ENCODE results near the gene NOSTRIN.
A peak's percentile ranks its signal among the peaks of the same experiment; 100 is the strongest.
"Not testable (repeated sequence)": the region's sequence is repeated elsewhere in the genome, so short reads cannot be mapped to it uniquely, and the experiment has no call there.

The NOSTRIN gene, protein sequence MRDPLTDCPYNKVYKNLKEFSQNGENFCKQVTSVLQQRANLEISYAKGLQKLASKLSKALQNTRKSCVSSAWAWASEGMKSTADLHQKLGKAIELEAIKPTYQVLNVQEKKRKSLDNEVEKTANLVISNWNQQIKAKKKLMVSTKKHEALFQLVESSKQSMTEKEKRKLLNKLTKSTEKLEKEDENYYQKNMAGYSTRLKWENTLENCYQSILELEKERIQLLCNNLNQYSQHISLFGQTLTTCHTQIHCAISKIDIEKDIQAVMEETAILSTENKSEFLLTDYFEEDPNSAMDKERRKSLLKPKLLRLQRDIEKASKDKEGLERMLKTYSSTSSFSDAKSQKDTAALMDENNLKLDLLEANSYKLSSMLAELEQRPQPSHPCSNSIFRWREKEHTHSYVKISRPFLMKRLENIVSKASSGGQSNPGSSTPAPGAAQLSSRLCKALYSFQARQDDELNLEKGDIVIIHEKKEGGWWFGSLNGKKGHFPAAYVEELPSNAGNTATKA

DNA sequence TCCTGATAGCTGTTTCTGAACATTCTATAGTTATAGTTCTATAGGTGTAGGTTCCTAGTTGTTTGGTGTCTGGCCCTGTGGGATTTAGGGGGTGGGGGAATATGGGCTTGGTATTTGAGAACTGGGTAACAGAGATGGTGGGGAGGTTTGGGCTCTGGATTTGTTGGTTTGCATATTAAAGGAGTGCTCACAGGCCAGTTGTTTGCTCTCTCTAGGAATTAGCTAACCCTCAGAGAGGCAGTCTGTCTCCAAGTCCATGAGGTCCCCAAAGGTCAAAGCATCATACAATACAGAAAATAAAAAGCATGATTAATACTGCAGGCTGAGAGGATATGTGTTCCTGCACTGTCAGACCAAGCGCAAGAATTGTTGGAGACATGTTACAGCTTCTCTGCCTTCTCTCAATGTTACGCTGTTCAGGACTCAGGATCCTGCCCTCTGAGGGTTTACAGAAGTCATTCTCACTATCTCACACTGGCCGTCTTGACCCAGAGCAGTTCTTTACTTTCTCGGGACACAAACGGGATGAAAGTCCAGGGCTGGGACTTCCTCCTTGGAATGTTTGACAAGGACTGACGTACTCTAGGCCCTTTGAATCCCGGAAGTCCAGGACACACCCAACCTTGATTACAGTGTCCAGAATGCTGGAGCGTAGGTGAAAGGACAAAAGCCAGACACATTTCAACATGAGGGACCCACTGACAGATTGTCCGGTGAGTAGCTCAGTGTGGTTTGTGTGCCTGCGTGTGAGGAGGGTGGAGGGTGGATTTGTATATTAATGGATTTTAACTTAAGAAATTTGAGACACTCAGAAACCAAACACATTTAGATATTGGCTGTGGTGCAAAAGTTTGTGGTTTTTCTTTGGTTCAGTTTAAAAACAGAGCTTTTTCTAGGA is at the start of gene NOSTRIN:
Gene NOSTRIN, plus strand, starts transcription at position 677 of the 898 bp plus-strand sequence. Its CDS starts 10 bp downstream, at position 687.
- no peak for DNase-seq (ENCODE audit: low spot score)

DNA sequence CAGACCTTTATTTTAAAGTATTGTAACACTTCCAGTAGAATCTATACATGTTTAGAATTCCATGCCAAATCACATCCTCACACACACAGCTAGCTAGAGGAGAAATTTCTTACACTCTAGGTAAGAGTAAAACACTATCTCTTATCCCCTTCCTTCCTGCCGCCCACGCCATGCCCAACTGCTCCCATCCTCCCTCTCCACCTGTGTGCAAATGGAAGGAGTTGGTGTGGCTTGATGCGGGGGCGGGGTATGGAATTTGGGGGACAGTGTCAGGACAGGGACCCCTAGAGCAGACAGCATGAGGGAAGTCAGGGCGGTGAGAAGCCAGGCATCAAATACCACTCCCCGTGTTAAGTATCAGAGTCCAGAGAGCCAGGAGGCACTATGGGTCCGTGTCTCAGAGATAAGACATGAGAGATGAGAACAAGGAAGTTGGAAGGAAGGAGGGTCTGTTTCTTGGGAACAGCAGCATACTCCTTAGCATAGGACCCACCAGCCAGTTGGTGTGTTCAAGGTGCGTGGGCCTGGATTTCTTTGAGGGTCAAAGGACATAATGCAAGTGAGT is 48.6 kb upstream of the NOSTRIN start:
- DNase-seq (ENCODE audit: low spot score) = no peak

DNA sequence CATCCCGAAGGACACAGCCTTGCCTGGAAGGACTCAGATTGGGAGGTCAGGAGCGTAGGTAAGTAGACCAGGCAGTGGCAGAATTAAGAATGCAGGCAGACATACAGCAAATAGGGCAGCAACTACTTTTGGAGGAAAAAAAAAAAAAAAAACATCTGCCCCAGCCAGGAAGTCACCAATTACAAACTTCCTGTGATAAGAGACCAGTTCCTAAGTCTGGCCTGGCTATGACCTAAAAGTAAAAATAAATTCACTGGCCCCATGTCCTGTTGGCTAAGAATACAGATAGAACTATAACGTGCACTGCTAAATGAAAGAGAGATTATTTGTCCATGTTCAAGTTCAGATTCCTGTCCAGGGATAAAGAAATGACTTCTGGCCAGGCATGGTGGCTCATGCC is 45.2 kb upstream of the NOSTRIN start:
- no peak for DNase-seq (ENCODE audit: low spot score)

DNA sequence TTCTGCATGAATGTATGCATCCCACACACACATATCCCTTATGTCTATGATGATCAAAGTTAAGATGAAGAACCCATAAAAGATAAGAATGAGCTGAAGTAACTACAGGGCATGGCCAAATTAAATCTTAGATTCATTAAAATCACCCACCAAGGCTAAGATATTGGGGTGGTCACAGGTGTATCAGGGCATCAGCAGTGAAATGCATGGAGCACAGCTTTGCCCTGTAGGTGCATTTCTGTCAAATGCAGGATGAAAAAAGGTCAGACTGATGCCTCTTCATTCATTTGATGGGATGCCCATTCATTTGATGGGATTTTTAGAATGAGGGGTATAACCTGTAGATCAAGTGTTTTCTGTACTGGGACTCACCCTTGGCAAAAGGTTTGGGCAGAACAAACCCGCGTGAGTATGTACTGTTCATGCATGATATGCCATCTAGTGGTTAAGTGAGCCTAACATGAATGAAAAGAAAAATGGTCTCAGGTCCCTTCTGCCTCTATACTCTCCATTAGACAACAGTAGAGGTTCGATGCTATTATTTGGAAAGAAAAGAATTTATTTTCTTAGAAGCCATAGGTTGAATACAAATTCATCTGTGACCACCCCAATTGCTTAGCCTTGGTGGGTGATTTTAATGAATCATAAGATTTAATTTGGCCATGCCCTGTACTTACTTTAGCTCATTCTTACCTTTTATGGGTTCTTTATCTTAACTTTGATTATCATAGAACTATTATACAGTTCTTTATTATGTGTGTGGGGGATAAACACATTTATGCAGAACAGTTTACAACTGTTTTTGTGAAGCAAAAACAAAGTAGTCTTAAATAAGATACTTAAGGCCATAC is 43.2 kb upstream of the NOSTRIN start:
- peak; percentile 23 for DNase-seq (ENCODE audit: low spot score)

DNA sequence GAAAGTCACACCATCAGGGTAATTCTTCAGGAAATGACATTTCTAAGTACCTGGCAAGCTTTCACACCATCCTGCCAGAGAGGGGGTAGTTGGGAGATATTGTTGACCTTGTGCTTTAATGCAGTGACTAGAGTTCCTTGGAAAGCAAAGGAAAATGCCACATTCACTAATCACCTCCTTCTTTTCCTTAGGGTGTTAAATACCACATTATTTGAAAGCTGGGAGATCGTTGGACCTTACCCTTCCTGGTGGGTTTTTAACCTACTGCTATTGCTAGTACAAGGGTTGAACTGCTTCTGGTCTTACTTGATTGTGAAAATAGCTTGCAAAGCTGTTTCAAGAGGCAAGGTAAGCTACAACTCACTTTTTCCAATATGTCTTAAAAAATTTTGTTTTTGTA is 37.0 kb upstream of the NOSTRIN start:
- DNase-seq (ENCODE audit: low spot score) = no peak

DNA sequence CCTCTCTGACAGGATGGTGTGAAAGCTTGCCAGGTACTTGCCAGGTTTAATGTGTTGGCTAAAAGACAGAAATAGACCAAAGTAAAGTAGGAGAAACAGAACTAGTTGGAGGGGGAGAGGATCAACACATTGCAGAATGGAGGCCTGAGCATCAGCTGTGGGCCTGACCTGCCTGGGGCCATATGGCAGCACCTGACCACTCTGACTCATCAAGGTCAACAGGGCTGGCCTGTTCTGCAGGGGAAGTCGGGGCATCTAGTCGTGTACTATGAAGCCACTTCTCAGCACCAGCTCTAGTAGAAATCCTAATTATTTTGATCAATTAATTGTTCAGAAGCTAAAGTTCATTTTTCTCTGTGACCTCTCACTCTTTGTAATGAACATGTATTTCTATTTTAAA is 35.8 kb upstream of the NOSTRIN start:
- no peak for DNase-seq (ENCODE audit: low spot score)

DNA sequence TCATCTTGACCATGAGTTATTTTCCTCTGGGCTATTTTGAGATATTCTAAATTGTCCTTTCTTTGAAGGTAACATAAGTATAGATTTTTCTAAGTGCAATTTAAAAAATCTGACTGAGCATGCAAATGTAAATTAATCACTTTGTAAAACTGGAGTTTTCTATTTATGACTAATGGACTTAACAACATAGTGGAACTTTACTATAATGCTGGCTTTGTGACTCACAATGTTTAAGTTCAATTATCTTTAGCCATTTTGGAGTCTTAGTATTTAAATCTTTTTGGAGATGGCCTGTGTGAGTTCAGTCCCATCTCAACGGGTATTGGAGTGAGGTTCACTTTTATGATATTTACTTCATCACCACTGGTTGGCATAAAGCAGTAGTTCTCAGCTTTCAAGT is 35.2 kb upstream of the NOSTRIN start:
- DNase-seq (ENCODE audit: low spot score) = no peak

DNA sequence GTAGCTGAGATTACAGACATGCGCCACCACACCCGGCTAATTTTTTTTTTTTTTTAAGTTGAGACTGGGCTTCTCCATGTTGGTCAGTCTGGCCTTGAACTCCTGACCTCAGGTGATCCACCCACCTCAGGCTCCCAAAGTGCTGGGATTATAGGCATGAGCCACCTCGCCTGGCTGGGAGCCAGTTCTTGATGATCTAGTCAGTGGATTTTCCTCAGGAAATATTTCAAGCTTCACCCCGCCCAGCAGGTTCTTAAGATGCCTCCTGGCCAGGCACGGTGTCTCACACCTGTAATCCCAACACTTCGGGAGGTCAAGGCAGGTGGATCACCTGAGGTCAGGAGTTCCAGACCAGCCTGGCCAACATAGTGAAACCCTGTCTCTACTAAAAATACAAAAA is 34.1 kb upstream of the NOSTRIN start:
- not testable (repeated sequence) for DNase-seq (ENCODE audit: low spot score)

DNA sequence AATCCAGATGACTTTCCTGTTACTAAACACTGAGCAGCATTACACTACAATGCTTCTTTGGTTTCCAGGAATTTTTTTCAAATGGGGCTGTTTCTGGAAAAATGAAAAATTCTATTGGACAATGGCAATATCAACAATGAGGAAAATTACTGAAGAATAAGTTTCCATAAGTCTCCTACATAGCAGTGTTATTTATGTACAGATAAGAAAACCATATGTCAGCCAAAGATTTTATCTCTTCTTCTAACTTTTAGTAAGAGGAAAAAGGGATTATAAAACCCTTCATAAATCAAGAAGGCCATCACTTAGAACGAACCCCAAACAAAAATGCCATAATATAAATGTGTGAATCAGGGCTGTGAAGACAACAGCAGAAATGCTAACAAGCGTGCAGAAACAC is 31.6 kb upstream of the NOSTRIN start:
- no peak for DNase-seq (ENCODE audit: low spot score)

DNA sequence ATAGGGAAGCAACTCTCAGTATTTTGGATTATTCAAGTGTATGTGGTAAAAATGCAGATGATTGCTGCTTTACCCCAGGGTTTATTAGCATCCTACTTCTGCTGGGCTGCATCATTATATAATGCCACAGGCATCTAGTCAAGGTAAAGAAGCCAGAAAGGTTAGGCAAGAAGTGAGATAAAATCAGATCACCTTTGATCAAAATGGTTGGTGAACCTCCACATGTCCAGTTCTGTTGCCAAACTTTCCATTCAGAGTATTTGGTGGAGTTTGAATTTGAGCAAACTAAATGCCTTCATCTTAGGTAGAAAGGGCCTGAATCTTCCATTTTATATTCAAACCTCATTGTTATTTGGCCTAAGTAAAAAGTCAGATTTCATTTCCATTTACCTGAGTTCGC is 29.7 kb upstream of the NOSTRIN start:
- DNase-seq (ENCODE audit: low spot score) = no peak

DNA sequence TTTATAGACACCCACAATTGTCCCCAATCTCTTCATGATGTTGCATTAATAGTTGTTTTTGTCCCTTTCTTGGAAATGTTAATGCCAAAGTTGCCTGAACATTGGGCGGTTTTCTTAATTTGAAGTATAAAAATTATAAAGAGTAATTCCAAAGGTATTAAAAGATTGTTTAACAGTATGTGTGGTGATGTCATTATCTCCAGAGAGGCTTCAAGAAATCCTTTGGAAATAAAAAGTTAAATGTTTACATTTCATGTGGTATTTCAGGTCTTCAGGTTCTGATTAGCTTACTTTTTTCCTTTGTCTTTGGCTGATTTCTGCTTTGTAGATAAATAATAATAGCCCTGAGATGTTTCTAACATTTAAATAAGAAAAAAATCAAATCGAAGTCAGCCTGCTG is 29.3 kb upstream of the NOSTRIN start:
- no peak for DNase-seq (ENCODE audit: low spot score)

DNA sequence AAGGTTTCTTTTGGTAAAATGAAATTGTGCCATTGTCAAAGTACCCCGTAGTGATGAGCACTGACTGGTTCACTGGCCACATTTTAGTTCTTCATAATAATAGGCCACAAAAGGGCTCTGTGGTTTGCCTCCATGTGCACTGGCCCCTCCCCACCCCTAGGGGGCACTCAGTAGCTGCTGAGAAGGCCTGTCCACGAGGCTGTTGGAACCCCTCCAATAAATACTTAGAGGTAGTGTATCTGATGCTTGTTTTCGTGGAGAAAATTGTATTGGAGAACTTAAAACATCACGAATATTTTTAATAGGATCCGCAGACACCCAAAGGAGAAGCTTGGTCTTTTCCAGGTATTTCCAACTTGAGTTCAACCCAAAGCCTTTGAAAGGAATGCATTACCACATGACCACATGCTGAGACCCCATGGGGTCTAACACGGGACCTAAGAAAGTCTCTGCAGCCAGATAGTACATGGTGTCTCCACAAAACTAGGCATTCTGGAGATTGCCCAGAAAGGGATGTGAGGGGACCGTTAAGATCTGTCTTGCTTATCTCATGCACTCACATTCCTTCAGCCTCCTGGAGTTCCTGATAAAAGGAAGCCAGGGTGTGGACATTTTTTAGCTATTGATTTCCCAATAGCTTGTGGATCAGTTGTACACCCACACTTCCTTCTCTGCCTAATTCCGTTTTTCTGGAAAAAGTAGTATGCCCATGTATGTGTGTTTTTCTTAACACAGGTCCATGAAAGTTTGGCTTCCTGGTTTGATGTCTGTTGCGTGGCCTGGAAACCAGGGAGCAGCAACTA is 28.5 kb upstream of the NOSTRIN start:
- DNase-seq (ENCODE audit: low spot score) = peak; percentile 86

DNA sequence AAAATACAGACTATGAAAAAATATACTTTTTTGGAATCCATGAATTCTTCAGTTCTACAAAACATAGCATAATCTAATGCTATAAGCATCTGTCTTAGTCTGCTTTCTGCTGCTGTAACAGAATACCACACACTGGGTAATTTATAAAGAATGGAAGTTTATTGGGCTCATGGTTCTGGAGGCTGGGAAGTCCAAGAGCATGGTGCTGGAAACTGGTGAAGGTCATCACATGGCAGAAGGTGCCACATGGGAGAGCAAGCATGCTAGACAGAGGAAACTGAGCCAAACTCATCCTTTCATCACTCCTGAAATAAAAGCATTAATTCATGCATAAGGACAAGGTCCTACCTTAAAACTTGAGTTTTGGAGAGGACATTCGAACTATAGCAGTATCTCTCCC is 26.6 kb upstream of the NOSTRIN start:
- DNase-seq (ENCODE audit: low spot score) = no peak

DNA sequence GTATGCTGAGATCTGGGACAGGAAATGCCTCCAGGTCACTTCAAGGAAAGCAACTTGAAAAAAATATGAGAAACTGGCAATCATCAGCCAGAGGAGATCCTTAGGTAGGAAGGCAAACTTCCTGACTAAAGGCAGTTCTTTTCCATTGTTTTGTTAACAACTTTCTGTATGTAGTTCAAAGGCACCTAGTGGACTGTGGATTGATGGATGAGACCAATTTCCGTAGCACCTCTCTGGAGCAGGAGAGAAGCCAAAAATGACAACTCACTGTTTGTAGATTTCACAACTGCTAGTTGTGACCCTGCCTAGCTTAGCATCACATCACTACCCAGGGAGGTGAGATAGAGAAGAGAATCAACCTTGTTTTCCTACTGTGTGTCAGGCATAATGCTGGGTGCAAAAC is 21.8 kb upstream of the NOSTRIN start:
- no peak for DNase-seq (ENCODE audit: low spot score)

DNA sequence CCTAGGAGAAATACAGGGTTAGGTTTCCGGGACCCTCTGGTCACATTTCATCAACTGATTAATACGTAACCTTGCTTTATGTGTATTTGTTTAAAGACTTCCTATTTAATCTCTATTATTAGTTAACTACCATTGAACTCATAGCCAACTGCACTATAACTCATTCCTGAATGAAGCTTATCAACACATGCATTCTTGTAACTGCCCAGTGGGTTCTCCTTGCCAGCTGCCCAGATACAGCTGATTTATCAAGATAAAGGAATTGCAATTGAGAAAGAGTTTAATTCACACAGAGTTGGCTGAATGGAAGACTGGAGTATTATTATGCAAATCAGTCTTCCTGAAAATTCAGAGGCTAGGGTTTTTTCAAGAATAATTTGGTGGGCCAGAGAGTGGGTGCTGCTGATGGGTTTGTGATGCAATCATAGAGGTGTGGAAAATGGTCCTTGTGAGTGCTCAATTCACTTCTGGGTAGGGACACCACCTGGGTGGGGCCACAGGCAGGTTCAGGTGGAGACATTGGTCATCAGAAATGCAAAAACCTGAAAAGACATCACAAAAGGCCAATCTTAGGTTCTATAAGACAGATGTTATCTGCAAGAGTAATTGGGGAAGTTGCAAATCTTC is 21.1 kb upstream of the NOSTRIN start:
- DNase-seq (ENCODE audit: low spot score) = no peak

DNA sequence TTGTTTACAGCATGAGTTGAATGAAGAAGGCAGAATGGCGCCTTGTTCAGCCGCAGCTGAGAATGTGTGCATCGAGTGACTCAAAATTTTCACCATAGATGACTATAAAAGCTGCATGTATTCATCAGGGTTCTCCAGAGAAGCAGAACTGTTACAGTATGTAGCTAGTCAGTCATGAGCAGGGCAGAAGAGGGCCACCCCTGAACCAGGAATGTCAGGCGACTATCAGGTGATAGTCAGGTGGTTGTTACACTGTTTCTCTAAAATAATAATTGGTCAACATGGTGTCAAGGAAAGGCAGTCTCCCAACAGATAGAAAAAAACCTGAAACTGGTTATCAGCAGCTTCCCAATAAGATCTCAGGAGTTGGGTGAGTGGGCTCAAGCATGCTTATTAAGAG is 20.2 kb upstream of the NOSTRIN start:
- no peak for DNase-seq (ENCODE audit: low spot score)

DNA sequence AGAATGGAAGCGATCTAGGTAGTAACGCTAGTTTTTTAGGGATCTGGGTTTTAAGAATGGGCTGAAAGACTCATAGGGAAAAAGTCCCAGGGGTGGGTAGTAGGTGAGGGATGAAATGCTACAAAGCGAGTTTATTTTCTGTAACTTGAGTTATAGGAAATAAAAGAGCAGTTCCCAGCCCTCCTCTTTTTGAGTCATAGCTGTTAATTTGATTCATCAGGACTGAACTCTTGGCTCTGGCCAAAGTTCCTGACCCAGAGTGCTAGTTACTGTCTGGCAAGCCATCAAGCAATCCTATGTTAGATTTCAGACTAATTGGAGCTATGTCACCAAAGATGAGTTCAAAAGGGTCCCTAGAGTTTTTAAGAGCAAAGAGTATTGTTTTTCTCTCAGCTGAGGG is 17.4 kb upstream of the NOSTRIN start:
- DNase-seq (ENCODE audit: low spot score) = no peak

DNA sequence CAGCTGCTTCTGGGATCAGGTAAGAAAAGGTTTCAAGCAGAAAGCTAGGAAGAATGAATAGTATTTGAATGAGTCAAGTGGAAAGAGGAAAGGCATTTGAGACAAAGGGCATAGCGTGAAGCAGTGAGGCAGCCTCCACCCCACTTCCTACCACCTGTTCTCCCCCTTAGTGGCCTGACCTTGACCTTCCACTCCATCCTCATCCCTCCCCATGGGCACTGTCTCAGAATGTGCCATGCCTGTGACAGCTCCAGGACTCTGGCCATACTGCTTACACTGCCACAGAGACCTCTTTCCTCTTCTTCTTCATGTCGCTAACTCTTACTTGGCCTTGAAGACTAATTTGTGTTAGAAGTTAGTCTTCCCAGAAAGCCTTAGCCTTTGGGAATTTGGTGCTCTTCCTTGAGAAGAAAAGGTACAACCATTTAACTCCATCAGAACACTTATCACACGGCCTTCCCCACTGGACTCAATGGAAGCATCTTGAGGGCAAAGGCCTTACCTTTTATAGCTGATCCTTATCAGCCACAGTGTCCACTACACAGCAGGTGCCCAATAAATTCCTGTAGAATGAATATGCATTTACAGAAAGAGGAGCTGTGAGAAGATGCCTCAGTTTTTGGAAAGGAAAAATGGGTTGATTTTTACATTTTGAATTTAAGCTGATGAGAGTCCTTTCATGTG is 15.2 kb upstream of the NOSTRIN start:
- DNase-seq (ENCODE audit: low spot score) = no peak

DNA sequence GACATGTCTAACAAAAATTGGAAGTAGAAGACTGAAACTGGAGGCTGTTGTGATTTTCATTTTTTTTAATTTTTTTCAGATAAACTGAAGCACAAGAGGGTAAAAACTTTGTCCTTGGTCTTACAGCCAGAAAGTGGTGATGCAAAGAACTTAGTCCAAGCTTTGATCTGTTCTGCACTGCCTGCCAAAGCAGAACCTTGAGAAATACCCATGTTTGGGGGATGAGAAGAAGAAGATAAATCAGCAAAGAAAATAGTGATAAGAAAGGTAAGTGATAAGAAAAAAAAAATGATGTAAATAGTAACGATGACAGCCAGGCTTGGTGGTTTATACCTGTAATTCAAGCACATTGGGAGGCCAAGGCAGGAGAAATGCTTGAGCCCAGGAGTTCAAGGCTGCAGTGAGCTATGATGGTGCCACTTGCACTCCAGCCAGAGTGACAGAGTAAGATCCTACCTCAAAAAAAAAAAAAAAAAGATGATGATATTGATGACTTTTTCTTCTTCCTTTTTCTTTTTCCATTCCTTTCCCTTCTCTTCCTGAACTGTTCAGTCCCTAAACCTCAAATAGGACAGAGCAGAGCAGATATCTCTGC is 14.6 kb upstream of the NOSTRIN start:
- no peak for DNase-seq (ENCODE audit: low spot score)
